PFSK-1 (cell line): Measurements from ENCODE around the gene ARID3A.

Source experiments
- SIN3A ChIP-seq: IDR thresholded peaks from 2 replicates; pipeline ENCODE4 v1.6.1; 2012; ENCODE audit warnings: mild to moderate bottlenecking, low read length, moderate library complexity, borderline replicate concordance; ENCODE audit not compliant: insufficient read depth
- TAF1 ChIP-seq: IDR thresholded peaks from 2 replicates; pipeline ENCODE4 v1.6.1; 2012; ENCODE audit warnings: low read length, control low read depth, borderline replicate concordance; ENCODE audit not compliant: insufficient read depth

DNA sequence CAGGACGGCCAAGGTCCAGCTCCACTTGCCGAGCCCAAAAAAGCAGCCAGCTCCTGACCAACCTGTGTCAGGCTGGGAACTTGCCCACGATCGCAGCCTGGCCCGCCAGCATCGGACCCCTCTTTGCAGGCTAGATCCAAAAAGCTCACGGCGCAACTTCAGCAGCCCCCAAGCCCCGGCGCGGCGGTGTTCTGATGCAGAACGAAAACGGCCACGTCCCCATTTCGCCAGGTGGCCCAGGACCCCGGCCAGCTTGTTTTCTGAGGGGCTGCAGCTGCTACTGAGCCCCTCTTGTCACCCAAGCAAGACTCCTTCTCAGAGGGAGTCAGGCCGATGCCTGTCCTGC, 93.8 kb downstream of the ARID3A start:
- TF ChIP-seq TAF1, result no peak
- TF ChIP-seq SIN3A, result no peak
